GM21786 (cell line): ENCODE data around the gene STK4.

Experiments
- ATAC-seq: cut with Tn5 transposase; IDR thresholded peaks from one replicate; pipeline ENCODE4 v1.9.1; 2021; ENCODE audit not compliant: unreplicated experiment

The STK4 gene

GRCh38 chr20:45104786-45105185, 138.5 kb downstream of the STK4 start:
- no peak for ATAC-seq

GRCh38 chr20:45105317-45105716, 139.0 kb downstream of the STK4 start:
- no peak for ATAC-seq

- no peak for ATAC-seq
Measured at GRCh38 chr20:45109634-45110033, 143.3 kb downstream of the STK4 start.

GRCh38 chr20:45110301-45110700, 144.0 kb downstream of the STK4 start:
- ATAC-seq, result no peak

- no peak for ATAC-seq
Measured at GRCh38 chr20:45111285-45111684, 145.0 kb downstream of the STK4 start.

GRCh38 chr20:45111799-45112471, 145.6 kb downstream of the STK4 start:
- no peak for ATAC-seq

- no peak for ATAC-seq
Measured at GRCh38 chr20:45112754-45113153, 146.4 kb downstream of the STK4 start.

GRCh38 chr20:45113865-45114264, 147.6 kb downstream of the STK4 start:
- no peak for ATAC-seq

- no peak for ATAC-seq
Measured at GRCh38 chr20:45114465-45115385, 148.4 kb downstream of the STK4 start, which contains the start of gene WFDC5. WFDC5 (minus strand) TSS chr20:45115174; CDS start chr20:45115083, 91 bp downstream.

- ATAC-seq, result no peak
Measured at GRCh38 chr20:45115386-45115774, 149.1 kb downstream of the STK4 start.

- ATAC-seq, result no peak
Measured at GRCh38 chr20:45115829-45116228, 149.5 kb downstream of the STK4 start.

GRCh38 chr20:45117581-45117980, 151.3 kb downstream of the STK4 start:
- ATAC-seq, result no peak

GRCh38 chr20:45118028-45118427, 151.7 kb downstream of the STK4 start:
- ATAC-seq, result no peak

- no peak for ATAC-seq
Measured at GRCh38 chr20:45119556-45120266, 153.4 kb downstream of the STK4 start.

GRCh38 chr20:45121388-45121787, 155.1 kb downstream of the STK4 start:
- ATAC-seq, result no peak

GRCh38 chr20:45124365-45124764, 158.1 kb downstream of the STK4 start, which contains the start of gene WFDC12:
WFDC12 (minus strand) TSS chr20:45124465; CDS start chr20:45124447, 18 bp downstream.
- no peak for ATAC-seq

- no peak for ATAC-seq
Measured at GRCh38 chr20:45128099-45128498, 161.8 kb downstream of the STK4 start.
